K562 (cell line): ENCODE results near the gene PRRC2A. TPM values are rescaled to one million over a fixed set of nuclear protein-coding genes. Genes with fewer than 3 reads are reported as not detected.

Source experiments
- CHD7 ChIP-seq: fragments of 200-600 bp; sonication (generic); IDR thresholded peaks from one replicate; pipeline ENCODE4 v1.6.1; 2012; ENCODE audit warnings: mild to moderate bottlenecking, low read depth, low read length, inconsistent platforms
- KHSRP ChIP-seq: fragments of 450-650 bp; IDR thresholded peaks from 2 replicates; pipeline ENCODE4 v1.6.1; 2017
- MAFG ChIP-seq: fragments of 450-650 bp; conservative IDR thresholded peaks from 2 replicates; pipeline ENCODE4 v1.6.1; 2016; ENCODE audit warnings: missing genetic modification characterization, missing compliant biosample characterization
- NFYB ChIP-seq: IDR thresholded peaks from 2 replicates; pipeline ENCODE4 v1.6.1; 2011; ENCODE audit warnings: mild to moderate bottlenecking, moderate library complexity; ENCODE audit not compliant: insufficient read length; ENCODE audit errors: extremely low read depth
- ZNF347 ChIP-seq: fragments of 450-650 bp; formaldehyde crosslinking; IDR thresholded peaks from 2 replicates; pipeline ENCODE4 v1.4.0; 2020; ENCODE audit warnings: low read depth, mild to moderate bottlenecking, moderate library complexity
- ZNF407 ChIP-seq: fragments of 450-650 bp; IDR thresholded peaks from 2 replicates; pipeline ENCODE4 v1.6.1; 2016; ENCODE audit warnings: low read depth
- polyA plus RNA-seq, 8 experiments: library from polyadenylated mRNA; depleted of rRNA in 4 of 8; stranded (reverse) in 5 of 8; unstranded in 3 of 8; fragments of >200 nt; fragmentation: Nextera tagmentation in 2 of 8; fragmentation: Illumina TruSeq in 1 of 8; extraction: Ambion mirVana in 2 of 8; extraction: Trizol in 1 of 8; gene quantifications; 2 replicates each; pipeline versions ENCODE4 v1.2.1 to v1.2.3, GENCODE V29; 2011 to 2014; ENCODE audit warnings: inconsistent platforms in 1 of 8, missing spikeins in 1 of 8
- total RNA-seq, 7 experiments: library from RNA; depleted of rRNA in 6 of 7; stranded (reverse); fragments of >200 nt in 6 of 7; fragmentation: Illumina TruSeq in 2 of 7; extraction: Trizol in 2 of 7; gene quantifications; 2 replicates each; pipeline versions ENCODE4 v1.2.1 to v1.2.3, GENCODE V29; 2011 to 2021; ENCODE audit warnings: low replicate concordance in 1 of 7
- TF ChIP-seq, protein P1 (sequence below), 2 experiments: fragments of 450-650 bp; IDR thresholded peaks; 2 replicates each; pipeline ENCODE4 v1.6.1; 2016

Gene PRRC2A
- total and polyA plus RNA-seq, 9 of the 15 experiments (the other 6 are each of a cell fraction or from before 2014, with no cell fraction given): 1.0 to 332 (median 63.0) TPM

GRCh38 chr6:31585491-31585890 is 35.0 kb upstream of the PRRC2A start (continued):
- TF ChIP-seq CHD7 (no peak), KHSRP (no peak), MAFG (tag) (no peak), ZNF347 (no peak), ZNF407 (no peak), NFYB (no peak)
- TF ChIP-seq, protein P1, sequence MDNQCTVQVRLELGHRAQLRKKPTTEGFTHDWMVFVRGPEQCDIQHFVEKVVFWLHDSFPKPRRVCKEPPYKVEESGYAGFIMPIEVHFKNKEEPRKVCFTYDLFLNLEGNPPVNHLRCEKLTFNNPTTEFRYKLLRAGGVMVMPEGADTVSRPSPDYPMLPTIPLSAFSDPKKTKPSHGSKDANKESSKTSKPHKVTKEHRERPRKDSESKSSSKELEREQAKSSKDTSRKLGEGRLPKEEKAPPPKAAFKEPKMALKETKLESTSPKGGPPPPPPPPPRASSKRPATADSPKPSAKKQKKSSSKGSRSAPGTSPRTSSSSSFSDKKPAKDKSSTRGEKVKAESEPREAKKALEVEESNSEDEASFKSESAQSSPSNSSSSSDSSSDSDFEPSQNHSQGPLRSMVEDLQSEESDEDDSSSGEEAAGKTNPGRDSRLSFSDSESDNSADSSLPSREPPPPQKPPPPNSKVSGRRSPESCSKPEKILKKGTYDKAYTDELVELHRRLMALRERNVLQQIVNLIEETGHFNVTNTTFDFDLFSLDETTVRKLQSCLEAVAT (IDR thresholded peaks at IDR 0.05): no peak
